BLaER1 treated with 17β-estradiol and CSF1 and Interleukin-3, amounts not matched to agents 10 nM and 100 nM (cell line): Measurements from ENCODE around the gene CADM1.

Experiments used
- H3K27ac ChIP-seq, 11 experiments: shearing (Covaris generic); formaldehyde crosslinking; 2 replicates each; pipeline ENCODE4 v1.8.1; 2022
- H3K27me3 ChIP-seq, 11 experiments: shearing (Covaris generic); formaldehyde crosslinking; 2 replicates each; pipeline ENCODE4 v1.8.1; 2022
- H3K36me3 ChIP-seq, 11 experiments: shearing (Covaris generic); formaldehyde crosslinking; 2 replicates each; pipeline ENCODE4 v1.8.1; 2022
- H3K4me1 ChIP-seq, 10 experiments: shearing (Covaris generic); formaldehyde crosslinking; 2 replicates each; pipeline ENCODE4 v1.8.1; 2022
- H3K4me2 ChIP-seq, 11 experiments: shearing (Covaris generic); formaldehyde crosslinking; 2 replicates each; pipeline ENCODE4 v1.8.1; 2022
- H3K4me3 ChIP-seq, 10 experiments: shearing (Covaris generic); formaldehyde crosslinking; 2 replicates each; pipeline ENCODE4 v1.8.1; 2022
- H3K9ac ChIP-seq, 11 experiments: shearing (Covaris generic); formaldehyde crosslinking; 2 replicates each; pipeline ENCODE4 v1.8.1; 2022
- H3K9me3 ChIP-seq, 11 experiments: shearing (Covaris generic); formaldehyde crosslinking; replicated peaks in 1 of 11; 2 replicates each; pipeline ENCODE4 v1.8.1; 2022
- H4K20me1 ChIP-seq, 11 experiments: shearing (Covaris generic); formaldehyde crosslinking; 2 replicates each; pipeline ENCODE4 v1.8.1; 2022
- Cebpa-rat ChIP-seq, 11 experiments: shearing (Covaris generic); IDR thresholded peaks; 2 replicates each; pipeline ENCODE4 v1.8.1; 2022

Gene CADM1

DNA sequence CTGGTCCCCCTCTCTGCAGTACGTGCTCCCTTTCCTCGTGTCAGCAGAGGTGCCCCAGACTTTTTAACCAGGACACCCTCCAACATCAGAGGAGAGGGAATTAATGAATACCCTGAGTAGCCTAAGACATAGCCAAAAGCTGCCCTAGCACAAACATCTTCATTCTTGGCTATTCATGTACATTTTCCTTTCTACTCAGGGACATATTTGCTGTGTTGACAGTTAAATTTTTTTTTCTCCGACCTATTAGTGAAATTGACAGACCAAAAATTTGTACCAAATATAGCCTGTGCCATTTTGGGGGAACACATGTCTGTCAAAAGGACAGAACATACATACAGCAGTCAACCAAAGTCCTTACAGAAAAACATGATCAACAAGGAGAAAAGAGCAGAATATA, 33.3 kb downstream of the CADM1 start:
- Histone ChIP-seq H3K9ac (no peak overlapping the region), H3K36me3 (no peaks in the 10 kb centered on the region), H3K4me2 (no peak overlapping the region), H3K9me3 (no peaks in the 10 kb centered on the region), H3K27me3 (no peaks in the 10 kb centered on the region; a peak in 1 of 22 replicates), H3K4me3 (no peak overlapping the region), H3K4me1 (peaks cover 0 to 18% (median 8%) of the 10 kb centered on the region in 10 experiments; a peak in 16 of 20 replicates), H4K20me1 (no peaks in the 10 kb centered on the region), H3K27ac (no peak overlapping the region)
- no peak for TF ChIP-seq Cebpa-rat (IDR thresholded peaks at IDR 0.05)

DNA sequence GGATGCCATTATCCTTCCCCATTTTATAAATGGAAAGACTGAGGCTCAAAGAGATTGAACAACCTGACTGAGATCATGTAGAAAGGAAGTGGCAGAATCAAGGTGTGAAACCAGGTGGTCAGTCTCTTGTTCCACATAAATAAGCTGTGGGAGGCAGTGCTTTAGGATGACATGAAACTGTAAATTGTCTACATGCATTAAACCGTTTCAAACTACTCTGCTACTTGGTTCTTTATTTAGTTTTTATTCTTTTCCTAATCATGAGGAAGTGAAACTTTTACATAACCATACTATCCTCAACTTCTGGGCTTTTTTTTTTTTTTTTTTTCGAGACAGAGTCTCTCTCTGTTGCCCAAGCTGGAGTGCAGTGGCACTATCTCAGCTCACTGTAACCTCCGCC, 34.9 kb downstream of the CADM1 start:
- no peaks in the 10 kb centered on the region for H3K9me3 ChIP-seq
- no peaks in the 10 kb centered on the region for H4K20me1 ChIP-seq
- no peak overlapping the region for H3K27ac ChIP-seq
- H3K9ac ChIP-seq, result no peak overlapping the region
- no peaks in the 10 kb centered on the region; a peak in 1 of 22 replicates for H3K27me3 ChIP-seq
- H3K4me3 ChIP-seq, result no peak overlapping the region
- TF ChIP-seq Cebpa-rat (IDR thresholded peaks at IDR 0.05), result no peak
- peaks cover 0 to 18% (median 8%) of the 10 kb centered on the region in 10 experiments; a peak in 16 of 20 replicates for H3K4me1 ChIP-seq
- H3K4me2 ChIP-seq, result peak overlapping the region in 10 of 11 experiments; percentile 1 to 62 (median 22); a peak in 8 of 22 replicates
- H3K36me3 ChIP-seq, result no peaks in the 10 kb centered on the region

DNA sequence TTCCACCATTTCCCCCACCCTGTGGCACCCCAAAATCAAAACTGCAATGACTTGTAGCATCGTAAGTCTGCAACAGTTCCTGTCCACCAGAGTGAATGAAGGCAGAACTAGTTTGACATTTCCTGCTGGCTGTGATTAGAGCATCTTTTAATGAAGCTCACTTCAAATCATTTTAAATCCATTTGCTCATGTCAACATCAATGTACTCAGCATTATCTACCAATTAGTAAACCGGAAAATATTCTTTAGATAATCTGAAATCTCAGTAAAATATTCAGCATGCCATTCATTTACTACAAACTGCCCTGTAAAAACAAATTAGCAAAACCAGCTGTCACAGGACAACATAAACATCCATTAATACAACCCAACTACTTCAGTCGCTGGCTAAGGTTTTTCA, 38.1 kb downstream of the CADM1 start:
- no peak for TF ChIP-seq Cebpa-rat (IDR thresholded peaks at IDR 0.05)
- H3K4me2 ChIP-seq, result no peak overlapping the region
- no peak overlapping the region for H3K4me3 ChIP-seq

DNA sequence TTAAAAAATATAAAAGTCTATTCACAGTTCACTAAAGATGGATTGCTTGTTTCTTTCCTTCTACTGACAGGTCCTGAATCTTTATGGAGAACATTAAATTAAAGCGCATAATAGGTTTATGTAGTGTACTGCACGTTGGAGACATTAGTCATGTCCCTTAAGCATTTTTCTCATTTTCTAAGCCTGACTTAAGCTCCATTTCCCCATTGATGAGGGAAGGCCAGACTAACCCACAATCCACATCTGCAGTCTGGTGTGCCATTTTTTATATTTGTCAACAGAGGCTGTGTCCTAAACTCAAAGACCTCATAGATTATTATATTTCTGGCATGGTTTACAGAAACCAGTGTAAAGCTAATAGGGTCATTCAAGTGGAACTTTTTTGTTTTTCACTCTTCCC, 39.9 kb downstream of the CADM1 start:
- TF ChIP-seq Cebpa-rat (IDR thresholded peaks at IDR 0.05), result no peak
- H3K4me3 ChIP-seq, result no peak overlapping the region
- H3K27ac ChIP-seq, result no peak overlapping the region
- no peaks in the 10 kb centered on the region for H4K20me1 ChIP-seq
- no peak overlapping the region for H3K4me2 ChIP-seq
- peaks cover 0 to 7% (median 5%) of the 10 kb centered on the region in 10 experiments; a peak in 16 of 20 replicates for H3K4me1 ChIP-seq
- no peaks in the 10 kb centered on the region; a peak in 1 of 22 replicates for H3K27me3 ChIP-seq
- no peaks in the 10 kb centered on the region for H3K9me3 ChIP-seq
- no peaks in the 10 kb centered on the region for H3K36me3 ChIP-seq
- H3K9ac ChIP-seq, result no peak overlapping the region

More for the DNA sequence above, 38.1 kb downstream of the CADM1 start:
- H4K20me1 ChIP-seq, result no peaks in the 10 kb centered on the region
- no peak overlapping the region for H3K27ac ChIP-seq
- peaks cover 0 to 14% (median 8%) of the 10 kb centered on the region in 10 experiments; a peak in 16 of 20 replicates for H3K4me1 ChIP-seq
- H3K27me3 ChIP-seq, result no peaks in the 10 kb centered on the region; a peak in 1 of 22 replicates
- H3K36me3 ChIP-seq, result no peaks in the 10 kb centered on the region
- H3K9me3 ChIP-seq, result no peaks in the 10 kb centered on the region
- H3K9ac ChIP-seq, result no peak overlapping the region

DNA sequence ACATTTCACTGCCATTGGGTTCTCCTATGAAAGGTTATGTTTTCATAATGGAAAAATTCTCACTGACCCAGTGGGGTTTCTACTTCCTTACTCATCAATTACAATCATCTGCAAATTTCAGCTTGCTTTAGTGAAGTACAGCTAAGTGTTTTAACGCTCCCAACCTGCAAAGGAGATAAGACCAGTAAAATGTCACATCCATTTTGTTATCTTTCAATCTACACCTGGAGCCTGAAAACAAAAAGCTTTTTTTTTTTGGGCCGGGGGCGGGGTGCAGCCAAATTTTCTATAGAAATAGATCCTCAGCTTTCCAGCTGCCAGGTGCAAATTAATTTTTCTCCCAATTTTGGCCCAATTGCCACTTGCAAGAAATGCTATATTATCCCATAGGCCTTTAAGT, 40.6 kb downstream of the CADM1 start:
- Histone ChIP-seq H3K4me2 (no peak overlapping the region), H4K20me1 (no peaks in the 10 kb centered on the region), H3K36me3 (no peaks in the 10 kb centered on the region), H3K4me1 (peaks cover 0 to under 1% (median 0%) of the 10 kb centered on the region in 10 experiments; a peak in 2 of 20 replicates), H3K27me3 (no peaks in the 10 kb centered on the region; a peak in 1 of 22 replicates), H3K9ac (no peak overlapping the region), H3K27ac (no peak overlapping the region), H3K9me3 (no peaks in the 10 kb centered on the region), H3K4me3 (no peak overlapping the region)
- no peak for TF ChIP-seq Cebpa-rat (IDR thresholded peaks at IDR 0.05)

DNA sequence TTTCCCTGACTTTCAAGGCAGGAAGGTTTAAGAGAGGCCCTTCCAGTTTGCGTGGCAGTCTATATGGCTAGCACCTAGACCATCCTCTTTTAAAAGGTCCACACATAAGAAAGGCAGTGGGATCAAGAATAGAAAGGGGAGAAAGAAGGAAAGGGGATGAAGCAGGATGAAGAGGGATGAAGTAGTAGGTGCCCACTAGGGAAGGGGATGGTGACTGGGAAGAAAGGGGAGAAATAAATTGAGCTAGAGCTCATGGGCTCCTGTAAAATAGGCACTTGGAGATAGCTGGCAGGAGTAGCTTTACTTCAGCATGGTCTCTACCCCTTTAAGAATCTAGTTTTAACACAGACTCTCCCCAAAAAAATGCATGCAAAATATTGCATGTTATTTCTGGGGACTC, 41.5 kb downstream of the CADM1 start:
- H3K4me3 ChIP-seq, result no peak overlapping the region
- no peak overlapping the region for H3K9ac ChIP-seq
- H4K20me1 ChIP-seq, result no peaks in the 10 kb centered on the region
- no peaks in the 10 kb centered on the region for H3K9me3 ChIP-seq
- H3K4me2 ChIP-seq, result no peak overlapping the region
- no peak overlapping the region for H3K27ac ChIP-seq
- no peak for TF ChIP-seq Cebpa-rat (IDR thresholded peaks at IDR 0.05)
- no peaks in the 10 kb centered on the region; a peak in 1 of 22 replicates for H3K27me3 ChIP-seq
- H3K4me1 ChIP-seq, result no peaks in the 10 kb centered on the region
- no peaks in the 10 kb centered on the region for H3K36me3 ChIP-seq

DNA sequence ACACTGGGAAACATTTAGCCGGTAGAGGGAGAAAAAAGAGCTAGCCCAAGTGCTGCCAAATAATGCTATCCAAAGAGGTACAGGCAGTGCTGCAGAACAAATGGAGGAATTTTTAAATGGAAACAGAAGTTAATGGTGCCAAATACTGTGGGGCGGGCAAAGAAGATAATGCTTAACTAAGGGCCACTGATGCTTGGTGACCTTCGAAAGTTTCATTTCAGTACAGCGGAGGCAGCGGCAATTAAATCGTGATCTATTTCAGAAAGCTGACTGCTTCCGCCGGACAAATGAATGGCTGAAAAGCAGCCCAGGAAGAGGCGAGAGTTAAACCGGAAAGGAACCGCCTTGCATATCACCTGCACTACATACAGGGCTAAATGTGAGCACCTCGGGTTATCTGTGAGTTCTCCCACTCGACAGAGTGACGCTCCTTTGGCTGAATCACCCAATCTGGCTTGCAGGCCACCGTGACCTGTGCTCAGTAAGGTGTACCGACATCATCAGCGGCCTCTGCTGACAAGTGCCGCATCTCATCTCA, 42.1 kb downstream of the CADM1 start:
- no peaks in the 10 kb centered on the region for H3K9me3 ChIP-seq
- H3K4me2 ChIP-seq, result no peak overlapping the region
- H3K4me1 ChIP-seq, result no peaks in the 10 kb centered on the region
- TF ChIP-seq Cebpa-rat (IDR thresholded peaks at IDR 0.05), result no peak
- H3K27me3 ChIP-seq, result no peaks in the 10 kb centered on the region
- H3K9ac ChIP-seq, result no peak overlapping the region
- no peak overlapping the region for H3K27ac ChIP-seq
- H3K36me3 ChIP-seq, result no peaks in the 10 kb centered on the region
- H3K4me3 ChIP-seq, result no peak overlapping the region
- no peaks in the 10 kb centered on the region for H4K20me1 ChIP-seq

DNA sequence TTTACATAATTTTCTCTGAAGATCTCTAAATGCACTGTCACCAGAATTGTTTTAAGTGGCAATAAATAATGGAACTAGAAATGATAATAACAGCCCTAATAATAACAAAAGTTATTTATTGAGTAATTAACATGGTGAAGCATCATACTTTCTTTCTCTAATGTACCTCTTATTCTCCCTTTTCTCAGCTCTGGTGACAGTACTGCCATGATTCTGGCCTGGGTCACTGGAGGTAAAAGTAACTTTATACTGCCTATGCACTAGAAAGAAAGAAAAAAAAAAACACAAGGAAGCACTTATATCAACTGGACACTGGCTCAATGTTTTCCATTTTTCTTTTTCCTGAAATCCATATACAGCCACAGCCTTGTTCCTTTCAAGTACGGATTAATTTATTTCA, 43.7 kb downstream of the CADM1 start:
- Histone ChIP-seq H3K4me2 (no peak overlapping the region), H3K36me3 (no peaks in the 10 kb centered on the region), H3K4me1 (no peaks in the 10 kb centered on the region), H4K20me1 (no peaks in the 10 kb centered on the region), H3K27ac (no peak overlapping the region), H3K27me3 (no peaks in the 10 kb centered on the region), H3K9ac (no peak overlapping the region), H3K9me3 (no peaks in the 10 kb centered on the region), H3K4me3 (no peak overlapping the region)
- no peak for TF ChIP-seq Cebpa-rat (IDR thresholded peaks at IDR 0.05)

DNA sequence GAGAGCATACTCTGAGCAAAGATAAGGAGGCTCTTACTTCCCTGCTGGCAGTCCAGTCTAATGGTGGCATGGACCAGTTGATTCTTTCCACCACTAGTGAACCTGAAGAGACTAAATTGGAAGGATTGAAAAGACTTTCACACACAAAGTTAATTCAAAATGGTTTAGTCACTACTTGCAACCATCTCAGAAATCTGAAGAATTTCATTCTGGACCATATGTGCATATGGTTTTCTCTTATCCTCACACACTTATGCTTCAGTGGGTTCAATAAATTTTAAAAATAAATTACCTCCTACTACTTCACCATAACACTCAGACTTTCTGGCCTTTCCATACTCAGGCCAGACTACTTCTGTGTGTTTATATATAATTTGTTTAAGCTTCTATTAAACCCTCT, 44.7 kb downstream of the CADM1 start:
- no peaks in the 10 kb centered on the region for H3K36me3 ChIP-seq
- H3K9me3 ChIP-seq, result no peaks in the 10 kb centered on the region
- no peaks in the 10 kb centered on the region for H3K4me1 ChIP-seq
- no peak overlapping the region for H3K27ac ChIP-seq
- no peak overlapping the region for H3K4me2 ChIP-seq
- H3K27me3 ChIP-seq, result no peaks in the 10 kb centered on the region
- no peak for TF ChIP-seq Cebpa-rat (IDR thresholded peaks at IDR 0.05)
- H3K9ac ChIP-seq, result no peak overlapping the region
- no peaks in the 10 kb centered on the region for H4K20me1 ChIP-seq
- no peak overlapping the region for H3K4me3 ChIP-seq

DNA sequence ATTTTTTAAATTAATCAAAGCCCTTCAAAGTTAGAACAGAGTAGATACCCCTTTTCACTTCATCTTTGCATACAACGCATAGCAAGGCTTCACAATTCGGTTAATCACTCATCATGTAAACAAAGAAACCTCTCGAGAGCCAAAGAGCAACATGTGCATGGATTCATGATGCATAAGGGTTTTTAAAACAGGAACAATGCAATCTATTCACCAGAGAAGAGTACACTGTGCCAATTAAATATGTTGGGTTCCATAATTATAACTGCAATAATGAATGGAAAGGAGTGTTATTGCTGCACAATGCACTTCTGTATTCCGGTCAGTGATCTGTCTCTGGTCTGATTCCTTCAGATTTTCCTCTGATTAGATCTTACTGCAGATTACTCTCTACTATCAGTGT, 45.3 kb downstream of the CADM1 start:
- Histone ChIP-seq H3K4me3 (no peak overlapping the region), H4K20me1 (no peaks in the 10 kb centered on the region), H3K9me3 (no peaks in the 10 kb centered on the region), H3K4me1 (no peaks in the 10 kb centered on the region), H3K27me3 (no peaks in the 10 kb centered on the region), H3K9ac (no peak overlapping the region), H3K27ac (no peak overlapping the region), H3K36me3 (no peaks in the 10 kb centered on the region), H3K4me2 (no peak overlapping the region)
- no peak for TF ChIP-seq Cebpa-rat (IDR thresholded peaks at IDR 0.05)
